Lower leg skin (tissue), 3 donors: Measurements from ENCODE around the gene RBM4B.

ENCODE experiments used
- POLR2A ChIP-seq, 2 donors: fragments of 450-650 bp; IDR thresholded peaks; one replicate each; pipeline ENCODE4 v1.6.1; 2016 to 2017; ENCODE audit warnings: antibody characterized with exemption in 2 of 2, mild to moderate bottlenecking in 1 of 2, moderate library complexity in 1 of 2
- TF ChIP-seq, protein P1 (sequence below), 3 donors: fragments of 450-650 bp; IDR thresholded peaks; one replicate each; pipeline ENCODE4 v1.5.1; 2016; ENCODE audit warnings: antibody characterized with exemption in 3 of 3, mild to moderate bottlenecking in 3 of 3, moderate library complexity in 2 of 3

GRCh38 chr11:66713746-66714480, 36.2 kb upstream of the RBM4B start:
- no peak for TF ChIP-seq POLR2A (IDR thresholded peaks at IDR 0.05)
- TF ChIP-seq, protein P1, sequence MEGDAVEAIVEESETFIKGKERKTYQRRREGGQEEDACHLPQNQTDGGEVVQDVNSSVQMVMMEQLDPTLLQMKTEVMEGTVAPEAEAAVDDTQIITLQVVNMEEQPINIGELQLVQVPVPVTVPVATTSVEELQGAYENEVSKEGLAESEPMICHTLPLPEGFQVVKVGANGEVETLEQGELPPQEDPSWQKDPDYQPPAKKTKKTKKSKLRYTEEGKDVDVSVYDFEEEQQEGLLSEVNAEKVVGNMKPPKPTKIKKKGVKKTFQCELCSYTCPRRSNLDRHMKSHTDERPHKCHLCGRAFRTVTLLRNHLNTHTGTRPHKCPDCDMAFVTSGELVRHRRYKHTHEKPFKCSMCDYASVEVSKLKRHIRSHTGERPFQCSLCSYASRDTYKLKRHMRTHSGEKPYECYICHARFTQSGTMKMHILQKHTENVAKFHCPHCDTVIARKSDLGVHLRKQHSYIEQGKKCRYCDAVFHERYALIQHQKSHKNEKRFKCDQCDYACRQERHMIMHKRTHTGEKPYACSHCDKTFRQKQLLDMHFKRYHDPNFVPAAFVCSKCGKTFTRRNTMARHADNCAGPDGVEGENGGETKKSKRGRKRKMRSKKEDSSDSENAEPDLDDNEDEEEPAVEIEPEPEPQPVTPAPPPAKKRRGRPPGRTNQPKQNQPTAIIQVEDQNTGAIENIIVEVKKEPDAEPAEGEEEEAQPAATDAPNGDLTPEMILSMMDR (IDR thresholded peaks at IDR 0.05), result no peak
